ENCODE results near the gene UBALD2.
"Not testable (repeated sequence)": the region's sequence is repeated elsewhere in the genome, so short reads cannot be mapped to it uniquely, and the experiment has no call there.

The UBALD2 gene

GRCh38 chr17:76244721-76245120 lies 20.4 kb upstream of the UBALD2 start:
- not testable (repeated sequence) for DNase-seq (ENCODE audit: low spot score)

DNA sequence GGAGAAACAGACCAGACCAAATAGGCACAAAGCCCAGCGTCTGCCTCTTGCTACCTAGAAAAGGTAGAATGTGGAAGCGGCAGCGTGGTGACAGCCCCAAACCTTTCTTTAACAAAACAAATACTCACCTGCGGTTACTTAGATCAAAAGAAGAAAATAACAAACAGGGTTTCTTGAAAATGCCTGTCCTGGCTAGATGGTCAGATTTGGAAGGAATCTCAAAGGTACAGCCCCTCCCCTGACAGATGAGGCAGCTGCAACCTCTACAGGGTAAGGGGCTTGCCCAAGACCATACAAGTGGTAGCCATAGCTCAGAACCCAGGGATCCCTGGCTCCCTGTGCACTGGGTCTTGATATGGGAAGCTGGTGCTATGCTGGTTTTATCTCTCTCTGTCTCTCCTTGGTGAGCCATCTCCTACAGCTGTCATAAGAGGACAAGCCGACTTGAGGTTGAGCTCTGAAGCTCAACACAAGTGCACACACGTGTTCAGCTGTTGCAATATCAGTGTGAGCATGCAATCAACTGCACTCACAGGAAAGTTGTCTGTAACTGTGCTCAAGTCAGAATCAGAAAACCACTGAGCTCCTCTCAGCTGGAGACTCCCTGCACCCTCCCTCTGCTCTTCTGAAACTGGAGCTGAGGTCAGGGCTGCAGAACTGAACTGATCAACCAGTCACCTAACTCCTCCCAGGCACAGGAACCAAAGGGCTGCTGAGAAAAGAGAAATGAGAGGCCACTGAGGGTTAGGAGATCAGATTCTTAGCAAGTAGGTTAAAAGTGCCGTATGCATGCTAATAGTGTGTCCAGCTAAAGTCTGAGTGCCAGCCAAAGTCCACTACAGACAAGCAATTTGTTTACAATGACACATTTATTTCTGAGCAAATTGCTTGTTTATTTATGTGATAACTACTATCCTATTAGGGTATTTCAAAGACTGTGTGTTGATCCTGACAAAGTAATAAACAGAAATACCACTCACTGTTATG lies 18.8 kb upstream of the UBALD2 start:
- no peak for DNase-seq (ENCODE audit: low spot score)

GRCh38 chr17:76247304-76247703 lies 17.8 kb upstream of the UBALD2 start:
- no peak for DNase-seq (ENCODE audit: low spot score)

- DNase-seq (ENCODE audit: low spot score): no peak
Measured at GRCh38 chr17:76248013-76248782, 16.9 kb upstream of the UBALD2 start.

DNA sequence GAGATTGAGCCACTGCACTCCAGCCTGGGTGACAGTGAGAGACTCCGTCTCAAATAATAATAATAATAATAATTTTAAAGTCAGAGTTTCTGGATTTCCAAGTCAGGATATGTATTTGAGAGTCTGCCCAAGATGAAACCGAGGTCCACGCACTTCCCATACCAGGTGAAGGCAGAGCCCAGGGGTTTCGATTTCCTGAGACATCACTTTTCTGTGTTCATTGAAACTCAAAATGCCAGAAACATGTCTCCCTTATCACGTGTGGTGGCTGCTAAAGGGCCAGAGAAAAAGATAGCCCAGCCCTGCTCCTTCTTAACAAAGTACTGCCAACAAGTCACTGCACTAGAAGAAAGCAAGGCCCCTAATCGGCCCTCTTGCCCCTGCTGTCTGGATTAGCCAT lies 15.0 kb upstream of the UBALD2 start:
- no peak for DNase-seq (ENCODE audit: low spot score)

DNA sequence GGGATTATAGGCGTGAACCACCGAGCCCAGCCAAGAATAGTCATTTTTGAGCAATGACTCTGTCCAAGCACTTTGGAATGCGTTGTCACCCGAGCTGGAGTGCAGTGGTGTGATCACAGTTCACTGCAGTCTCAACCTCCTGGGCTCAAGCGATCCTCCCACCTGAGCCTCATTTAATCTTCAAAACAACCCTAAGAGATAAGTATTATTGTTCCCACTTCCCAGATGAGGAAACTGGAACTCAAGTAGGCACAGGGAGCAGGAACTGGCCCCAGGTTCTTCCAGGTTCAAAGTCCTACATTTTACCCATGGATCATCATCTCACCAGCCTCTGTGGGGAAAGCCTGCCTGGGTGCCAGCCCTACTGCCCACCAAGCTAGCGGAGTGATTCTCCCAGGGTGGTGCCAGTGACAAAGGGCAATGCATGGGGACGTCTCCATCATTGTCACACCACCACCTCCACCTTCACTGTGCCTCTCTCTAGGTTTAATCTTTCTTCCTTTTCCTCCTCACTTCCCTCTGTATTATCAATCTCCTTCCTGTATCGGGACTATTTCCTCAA lies 13.6 kb upstream of the UBALD2 start:
- DNase-seq (ENCODE audit: low spot score): no peak

DNA sequence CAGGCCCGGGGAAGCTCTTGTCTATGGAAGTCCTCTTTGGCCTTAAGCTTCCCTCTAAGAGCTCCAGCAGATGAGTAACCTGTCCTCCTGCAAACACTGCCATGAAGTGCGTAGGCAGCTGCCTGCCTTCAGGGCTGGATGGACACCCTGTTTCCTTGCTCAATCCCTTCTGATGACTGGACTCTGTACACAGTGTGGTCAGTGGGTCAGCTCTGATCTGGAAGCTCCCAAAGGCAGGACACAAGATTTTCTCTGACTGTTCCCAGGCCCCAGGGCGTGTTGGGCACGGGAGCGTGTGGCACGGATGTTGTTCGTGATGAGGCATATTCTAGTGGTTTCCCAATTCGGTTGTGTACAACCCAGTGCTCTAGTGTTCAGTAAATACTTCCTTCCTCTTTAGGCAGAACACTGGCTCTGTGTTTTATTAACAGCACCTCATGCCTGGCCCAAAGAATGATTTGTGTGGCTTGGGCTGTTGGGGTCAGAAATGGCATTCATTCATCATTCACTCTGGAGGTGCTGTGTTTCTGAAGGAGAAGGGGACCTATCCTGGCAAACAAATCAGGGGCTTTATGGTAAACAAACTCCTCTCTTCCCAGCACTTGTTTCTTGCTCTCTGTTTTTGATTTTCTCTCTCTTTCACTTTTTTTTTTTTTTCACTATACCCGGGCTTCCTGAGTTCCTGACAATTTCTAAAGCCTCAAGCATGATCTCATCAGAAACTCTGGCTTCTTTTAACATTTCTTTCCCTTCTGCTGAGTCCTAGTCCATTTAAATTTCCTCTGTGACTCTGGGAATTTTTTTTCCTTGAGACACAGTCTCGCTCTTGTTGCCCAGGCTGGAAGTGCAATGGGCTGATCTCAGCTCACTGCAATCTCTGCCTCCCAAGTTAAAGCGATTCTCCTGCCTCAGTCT lies 12.9 kb upstream of the UBALD2 start:
- DNase-seq (ENCODE audit: low spot score): no peak

GRCh38 chr17:76252967-76253766 lies 12.0 kb upstream of the UBALD2 start:
- not testable (repeated sequence) for DNase-seq (ENCODE audit: low spot score)

DNA sequence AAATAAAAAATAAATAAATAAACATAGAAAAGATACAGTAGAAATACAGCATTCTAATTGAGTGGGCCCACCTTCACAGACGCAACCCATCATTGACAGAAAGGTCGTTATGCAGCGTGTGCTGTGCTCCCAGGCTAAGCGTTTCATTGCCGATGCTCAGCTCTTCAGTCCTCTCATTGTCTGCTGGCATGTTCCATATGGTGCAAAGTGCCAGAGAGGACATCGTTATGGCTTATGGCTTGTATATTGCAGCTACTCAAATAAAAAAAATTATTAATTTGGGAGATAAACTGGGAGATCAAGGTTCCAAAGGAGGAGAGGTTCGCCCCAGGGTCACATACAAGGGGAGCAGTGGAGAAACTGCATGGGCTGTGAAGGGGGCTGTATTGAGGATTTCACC lies 11.3 kb upstream of the UBALD2 start:
- DNase-seq (ENCODE audit: low spot score): no peak

DNA sequence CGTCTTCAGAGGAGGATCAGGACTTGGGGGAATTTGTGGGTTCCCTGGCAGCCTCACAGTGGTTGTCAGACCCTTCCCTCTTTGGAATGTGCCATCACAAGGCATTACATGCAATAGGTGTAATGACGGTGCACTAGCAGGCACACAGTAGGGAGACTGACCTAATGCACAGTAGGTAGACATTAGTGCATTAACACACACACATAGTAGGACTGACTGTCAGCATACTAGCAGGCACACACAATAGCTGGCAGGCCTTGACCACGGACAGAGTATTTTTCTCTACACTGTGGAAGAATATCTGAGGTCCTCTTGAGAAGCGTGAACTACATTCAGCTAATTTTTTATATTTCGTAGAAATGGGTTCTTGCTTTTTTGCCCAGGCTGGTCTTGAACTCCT lies 10.9 kb upstream of the UBALD2 start:
- DNase-seq (ENCODE audit: low spot score): no peak

GRCh38 chr17:76255801-76256429 lies 9.2 kb upstream of the UBALD2 start:
- DNase-seq (ENCODE audit: low spot score): no peak

- not testable (repeated sequence) for DNase-seq (ENCODE audit: low spot score)
Measured at GRCh38 chr17:76256430-76257050, 8.6 kb upstream of the UBALD2 start.

- DNase-seq (ENCODE audit: low spot score): no peak
Measured at GRCh38 chr17:76260220-76260619, 4.9 kb upstream of the UBALD2 start.

DNA sequence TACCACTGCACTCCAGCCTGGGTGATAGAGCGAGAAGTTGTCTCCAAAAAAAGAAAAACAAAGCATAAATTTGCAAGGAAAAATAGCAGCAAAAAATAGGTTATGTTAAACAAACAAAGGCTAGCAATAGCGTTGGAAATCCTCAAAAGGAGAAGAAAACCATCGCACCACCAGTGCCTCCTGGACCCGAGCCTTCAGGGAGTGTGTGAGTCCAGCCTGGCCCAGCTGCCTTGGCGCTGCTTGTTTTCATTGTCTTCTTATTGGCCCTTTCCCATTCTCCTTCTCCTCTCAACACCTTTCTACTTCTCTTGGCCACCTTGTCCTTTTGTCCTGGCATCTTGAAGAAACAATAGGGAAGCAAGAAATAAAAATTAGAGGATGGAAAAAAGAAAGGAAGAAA lies 4.5 kb upstream of the UBALD2 start:
- no peak for DNase-seq (ENCODE audit: low spot score)

- DNase-seq (ENCODE audit: low spot score): no peak
Measured at GRCh38 chr17:76261421-76262215, 3.5 kb upstream of the UBALD2 start.

DNA sequence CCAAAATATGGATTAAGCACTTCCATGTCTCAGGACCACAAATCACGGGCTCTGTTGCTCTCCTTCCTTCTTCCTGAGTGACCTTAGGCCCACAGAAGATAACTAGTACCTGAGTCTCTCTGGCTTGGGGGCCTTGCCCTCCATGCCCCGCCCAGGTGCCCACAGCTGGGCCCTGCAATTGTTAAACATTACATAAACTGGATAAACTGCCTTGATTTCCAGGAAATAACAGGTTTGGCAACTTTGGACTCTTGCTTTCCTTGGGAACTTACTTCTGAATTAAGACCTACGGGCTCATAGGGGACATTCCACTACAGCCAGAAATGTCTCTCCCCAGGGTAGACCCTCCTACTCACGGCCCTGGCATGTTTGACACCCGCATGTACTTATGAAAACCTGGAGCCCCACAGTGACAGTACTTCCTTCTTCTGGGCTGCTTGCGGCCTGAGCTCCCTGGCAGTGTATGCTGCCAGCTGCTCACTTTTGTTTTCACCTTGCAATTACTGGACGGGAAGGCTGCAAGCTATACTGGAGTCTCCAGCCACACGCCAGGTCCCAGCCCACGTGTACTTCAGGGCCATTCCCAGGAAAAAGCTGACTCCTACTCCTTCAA lies 2.3 kb upstream of the UBALD2 start:
- DNase-seq (ENCODE audit: low spot score): no peak

DNA sequence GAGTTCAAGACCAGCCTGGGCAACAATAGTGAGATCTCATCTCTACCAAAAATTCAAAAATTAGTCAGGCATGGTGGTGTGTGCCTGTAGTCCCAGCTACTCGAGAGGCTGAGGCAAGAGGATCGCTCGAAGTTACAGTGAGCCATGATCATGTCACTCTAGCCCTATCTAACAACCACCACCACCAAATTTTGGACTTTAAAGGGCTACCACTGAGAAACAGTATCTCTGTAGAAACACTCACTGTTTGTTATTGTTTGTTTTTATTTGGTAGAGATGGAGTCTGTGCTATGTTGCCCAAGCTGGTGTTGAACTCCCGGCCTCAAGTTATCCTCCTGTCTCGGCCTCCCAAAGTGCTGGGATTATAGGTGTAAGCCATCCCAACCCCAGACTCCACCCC lies 1.3 kb upstream of the UBALD2 start:
- DNase-seq (ENCODE audit: low spot score): no peak

DNA sequence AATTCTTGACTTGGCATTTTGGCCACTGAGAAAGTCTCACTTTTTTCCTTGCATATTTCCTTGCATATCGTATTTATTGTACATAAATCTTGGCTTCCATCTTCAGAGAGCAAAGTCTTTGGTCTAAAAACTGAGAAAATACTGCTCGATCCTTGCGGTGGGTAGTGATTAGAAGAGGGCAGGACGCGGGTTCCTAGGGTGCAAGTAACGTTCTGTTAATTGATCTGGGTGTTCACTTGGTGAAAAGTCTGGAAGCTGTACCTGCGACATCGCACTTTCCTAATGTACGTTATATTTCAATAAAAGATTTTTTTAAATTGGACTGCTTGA lies 758 bp upstream of the UBALD2 start:
- DNase-seq (ENCODE audit: low spot score): no peak

Measured in globus pallidus (tissue), 1 donor.